H1 (cell line): ENCODE results near the gene LIPC. TPM values are rescaled to one million over a fixed set of nuclear protein-coding genes. Genes with fewer than 3 reads are reported as not detected.

ENCODE experiments used
- CTCF ChIA-PET: fragments of 300-600 bp; sonication (Branson Sonifier 250); formaldehyde crosslinking; loops from one replicate; lab custom pipeline; 2021; ENCODE audit not compliant: partially characterized antibody; lab: Charles Lee
- POLR2A ChIA-PET: fragments of 300-600 bp; sonication (Branson Sonifier 250); formaldehyde crosslinking; loops from one replicate; lab custom pipeline; 2021; ENCODE audit warnings: inconsistent platforms; ENCODE audit not compliant: partially characterized antibody; lab: Charles Lee
- DNase-seq, 2 experiments: peaks; one replicate each; pipeline versions ENCODE4 v3.0.0 to v3.0.0-alpha.2; 2010 to 2022; ENCODE audit warnings: low spot score in 2 of 2, low read depth in 1 of 2, mixed read lengths in 1 of 2
- FAIRE-seq: peaks from 2 replicates; lab custom pipeline; 2011; peaks lifted over from hg19 to GRCh38; lab: Jason Lieb, UNC
- H2AFZ ChIP-seq: 2 replicates; pipeline ENCODE4 v1.8.1; 2012; ENCODE audit warnings: low read length, inconsistent platforms
- H2AK5ac ChIP-seq: 2 replicates; pipeline ENCODE4 v1.6.1; 2013; ENCODE audit warnings: low read depth, low read length
- H2BK120ac ChIP-seq: replicated peaks from 2 replicates; pipeline ENCODE3; 2013; ENCODE audit warnings: low read depth, low read length, inconsistent platforms
- H2BK12ac ChIP-seq: 2 replicates; pipeline ENCODE4 v1.6.1; 2013; ENCODE audit warnings: low read depth, low read length
- H2BK15ac ChIP-seq: 2 replicates; pipeline ENCODE4 v1.6.1; 2013; ENCODE audit warnings: low read length
- H2BK20ac ChIP-seq: 2 replicates; pipeline ENCODE4 v1.6.1; 2013; ENCODE audit warnings: low read length
- H2BK5ac ChIP-seq: 2 replicates; pipeline ENCODE4 v1.6.1; 2013; ENCODE audit warnings: low read depth, low read length
- H3K14ac ChIP-seq: 2 replicates; pipeline ENCODE4 v1.6.1; 2013; ENCODE audit warnings: inconsistent platforms; ENCODE audit not compliant: insufficient read length
- H3K18ac ChIP-seq: 2 replicates; pipeline ENCODE4 v1.6.1; 2013; ENCODE audit warnings: low read length; ENCODE audit errors: extremely low read depth
- H3K23ac ChIP-seq: 2 replicates; pipeline ENCODE4 v1.6.1; 2013; ENCODE audit warnings: inconsistent platforms; ENCODE audit not compliant: insufficient read length
- H3K23me2 ChIP-seq: 2 replicates; pipeline ENCODE4 v1.6.1; 2013; ENCODE audit warnings: low read depth, low read length
- H3K27ac ChIP-seq: 2 replicates; pipeline ENCODE4 v1.6.1; 2011; ENCODE audit warnings: low read depth, low read length, inconsistent platforms
- H3K27me3 ChIP-seq, 4 experiments: replicated peaks in 1 of 4; 1 replicate in 1 of 4; 2 replicates in 3 of 4; pipeline versions ENCODE4 v1.6.1 to v1.8.1; 2011 to 2013; ENCODE audit warnings: low read length in 3 of 4, mild to moderate bottlenecking in 3 of 4, inconsistent platforms in 2 of 4, mixed read lengths in 2 of 4, moderate library complexity in 1 of 4; ENCODE audit not compliant: control insufficient read depth in 3 of 4, insufficient read depth in 3 of 4; ENCODE audit errors: extremely low read depth in 1 of 4
- H3K36me3 ChIP-seq, 4 experiments: 2 replicates each; pipeline versions ENCODE4 v1.6.1 to v1.8.1; 2011 to 2013; ENCODE audit warnings: mild to moderate bottlenecking in 4 of 4, low read length in 3 of 4, moderate library complexity in 2 of 4, control low read depth in 1 of 4, inconsistent platforms in 1 of 4; ENCODE audit not compliant: insufficient read depth in 4 of 4, control insufficient read depth in 2 of 4
- H3K4ac ChIP-seq: replicated peaks from 2 replicates; pipeline ENCODE3; 2013; ENCODE audit warnings: low read length, low read depth, mixed read lengths, inconsistent platforms; ENCODE audit not compliant: insufficient read length
- H3K4me1 ChIP-seq, 4 experiments: replicated peaks in 1 of 4; 1 replicate in 1 of 4; 2 replicates in 3 of 4; pipeline versions ENCODE4 v1.6.1 to v1.8.1; 2011 to 2013; ENCODE audit warnings: low read length in 3 of 4, inconsistent platforms in 2 of 4, mixed read lengths in 1 of 4; ENCODE audit not compliant: insufficient read depth in 4 of 4, control insufficient read depth in 3 of 4
- H3K4me2 ChIP-seq, 2 experiments: 2 replicates each; pipeline versions ENCODE4 v1.6.1 to v1.8.1; 2011 to 2013; ENCODE audit warnings: low read depth in 2 of 2, low read length in 2 of 2, control low read depth in 1 of 2, inconsistent platforms in 1 of 2, mild to moderate bottlenecking in 1 of 2; ENCODE audit not compliant: insufficient read depth in 1 of 2
- H3K4me3 ChIP-seq, 4 experiments: fragments of 200-600, 300-600 bp in 1 of 4; sonication (generic), shearing (Covaris generic), sonication (Bioruptor Twin) in 1 of 4; 2 replicates each; pipeline versions ENCODE4 v1.5.1 to v1.8.1; 2011 to 2016; ENCODE audit warnings: low read length in 4 of 4, low read depth in 3 of 4, control low read depth in 2 of 4, inconsistent platforms in 2 of 4, mild to moderate bottlenecking in 2 of 4, mixed read lengths in 1 of 4, moderate library complexity in 1 of 4; ENCODE audit not compliant: insufficient read depth in 2 of 4; ENCODE audit errors: extremely low read depth in 1 of 4
- H3K56ac ChIP-seq: replicated peaks from 2 replicates; pipeline ENCODE3; 2013; ENCODE audit warnings: low read depth, mild to moderate bottlenecking, mixed read lengths, low read length, inconsistent platforms; ENCODE audit not compliant: insufficient read length
- H3K79me1 ChIP-seq: 2 replicates; pipeline ENCODE4 v1.6.1; 2013; ENCODE audit warnings: low read depth, low read length, control low read depth
- H3K79me2 ChIP-seq, 2 experiments: 2 replicates each; pipeline versions ENCODE4 v1.6.1 to v1.8.1; 2012 to 2013; ENCODE audit warnings: low read length in 2 of 2, mild to moderate bottlenecking in 2 of 2, inconsistent platforms in 1 of 2; ENCODE audit not compliant: insufficient read depth in 2 of 2, control insufficient read depth in 1 of 2
- H3K9ac ChIP-seq, 4 experiments: replicated peaks in 1 of 4; 1 replicate in 1 of 4; 2 replicates in 3 of 4; pipeline versions ENCODE4 v1.6.1 to v1.8.1; 2011 to 2013; ENCODE audit warnings: low read depth in 3 of 4, low read length in 3 of 4, control low read depth in 2 of 4, mild to moderate bottlenecking in 2 of 4, moderate library complexity in 2 of 4, inconsistent platforms in 1 of 4; ENCODE audit errors: extremely low read depth in 1 of 4
- H3K9me3 ChIP-seq, 2 experiments: 2 replicates each; pipeline versions ENCODE4 v1.6.1 to v1.8.1; 2012 to 2013; ENCODE audit warnings: mild to moderate bottlenecking in 2 of 2, moderate library complexity in 2 of 2, control low read depth in 1 of 2, inconsistent platforms in 1 of 2, low read depth in 1 of 2, low read length in 1 of 2, mixed read lengths in 1 of 2; ENCODE audit not compliant: insufficient read depth in 2 of 2
- H4K20me1 ChIP-seq, 2 experiments: replicated peaks in 1 of 2; 2 replicates each; pipeline versions ENCODE3 to v1.8.1; 2011 to 2013; ENCODE audit warnings: inconsistent platforms in 2 of 2, low read length in 2 of 2, mild to moderate bottlenecking in 1 of 2; ENCODE audit not compliant: insufficient read depth in 2 of 2, control insufficient read depth in 1 of 2
- H4K5ac ChIP-seq: 2 replicates; pipeline ENCODE4 v1.6.1; 2013; ENCODE audit warnings: low read length, low read depth, mixed read lengths, inconsistent platforms; ENCODE audit not compliant: insufficient read length
- H4K8ac ChIP-seq: 2 replicates; pipeline ENCODE4 v1.8.0; 2013; ENCODE audit warnings: mild to moderate bottlenecking, moderate library complexity, low read length, inconsistent platforms; ENCODE audit not compliant: insufficient read depth; ENCODE audit errors: extremely low read depth
- H4K91ac ChIP-seq: replicated peaks from 2 replicates; pipeline ENCODE3; 2013; ENCODE audit warnings: low read length, mixed read lengths, inconsistent platforms; ENCODE audit not compliant: insufficient read length
- BCL11A ChIP-seq, 2 experiments: IDR thresholded peaks; one replicate each; pipeline ENCODE4 v1.6.1; 2011; ENCODE audit warnings: low read depth in 2 of 2, low read length in 2 of 2, mild to moderate bottlenecking in 2 of 2
- EGR1 ChIP-seq: IDR thresholded peaks from 2 replicates; pipeline ENCODE4 v1.6.1; 2011; ENCODE audit warnings: low read depth, low read length, borderline replicate concordance
- GABPA ChIP-seq: IDR thresholded peaks from 2 replicates; pipeline ENCODE4 v1.6.1; 2011; ENCODE audit warnings: mild to moderate bottlenecking, low read length, moderate library complexity, borderline replicate concordance; ENCODE audit not compliant: insufficient read depth
- JUND ChIP-seq: IDR thresholded peaks from 2 replicates; pipeline ENCODE4 v1.6.1; 2011; ENCODE audit warnings: mild to moderate bottlenecking, improper control_type of control experiment, low read length
- RAD21 ChIP-seq, 2 experiments: IDR thresholded peaks in 1 of 2; conservative IDR thresholded peaks in 1 of 2; 2 replicates each; pipeline ENCODE4 v1.6.1; 2011; ENCODE audit warnings: low read depth in 2 of 2, low read length in 2 of 2, improper control_type of control experiment in 1 of 2, inconsistent platforms in 1 of 2, mild to moderate bottlenecking in 1 of 2, moderate library complexity in 1 of 2
- WGBS, 2 experiments: shearing (Covaris generic) in 1 of 2; methylation state at CpG; one replicate each; pipeline versions ENCODE4 v1.1.6 to v1.1.7; 2013 to 2015; ENCODE audit warnings: low lambda C conversion rate in 2 of 2, mixed read lengths in 2 of 2, inconsistent platforms in 1 of 2, low coverage in 1 of 2, missing lambda C conversion rate in 1 of 2; ENCODE audit not compliant: insufficient replicate concordance in 2 of 2, insufficient coverage in 1 of 2, insufficient read length in 1 of 2; ENCODE audit errors: extremely low coverage in 1 of 2, missing lambda C conversion rate in 1 of 2; 5-methylcytosine and 5-hydroxymethylcytosine counted together
- polyA plus RNA-seq, 7 experiments: library from polyadenylated mRNA; depleted of rRNA in 3 of 7; stranded (reverse) in 5 of 7; unstranded in 2 of 7; fragments of >200 nt in 5 of 7; fragments of 200-250 nt in 2 of 7; gene quantifications; 1 replicate in 5 of 7; 2 replicates in 1 of 7; 4 replicates in 1 of 7; pipeline versions ENCODE4 v1.2.1 to v1.2.3, GENCODE V29; 2011 to 2013; ENCODE audit warnings: missing spikeins in 2 of 7, mixed read lengths in 2 of 7
- total RNA-seq: library from RNA; stranded (reverse); fragmentation: NEBNext Ultra II Directional; extraction: Animal tissue kit (Norgen Biotek cat#: 25700); gene quantifications from 2 replicates; pipeline ENCODE4 v1.2.1, GENCODE V29; 2021

Gene LIPC
- total and polyA plus RNA-seq, 2 of the 8 experiments (the other 6 are each of a cell fraction or from before 2014, with no cell fraction given), result not detected

GRCh38 chr15:58426501-58426900 lies 5.3 kb upstream of the LIPC start:
- H4K8ac ChIP-seq, result no peak overlapping the region
- no peaks in the 10 kb centered on the region for H3K79me2 ChIP-seq
- H3K79me1 ChIP-seq, result no peaks in the 10 kb centered on the region
- TF ChIP-seq BCL11A (IDR thresholded peaks at IDR 0.05; ENCODE audit: low read depth in 2 of 2, low read length in 2 of 2) (no peak), GABPA (no peak), RAD21 (IDR thresholded peaks at IDR 0.05 in 1 of 2, conservative IDR thresholded peaks at IDR 0.05 in 1 of 2; ENCODE audit: low read depth in 2 of 2, low read length in 2 of 2) (no peak), JUND (no peak), EGR1 (no peak)
- TF ChIP-seq, all 59 proteins: peak for 0
- H3K23me2 ChIP-seq, result no peaks in the 10 kb centered on the region
- no peak for DNase-seq
- H2BK12ac ChIP-seq, result no peak overlapping the region
- H3K27me3 ChIP-seq, result no peaks in the 10 kb centered on the region
- H2BK120ac ChIP-seq, result no peak overlapping the region
- H3K14ac ChIP-seq, result no peak overlapping the region
- no peak overlapping the region for H3K4ac ChIP-seq
- no peak overlapping the region for H4K91ac ChIP-seq
- H2AK5ac ChIP-seq, result no peak overlapping the region
- H2AFZ ChIP-seq, result no peak overlapping the region
- no peak overlapping the region for H3K4me2 ChIP-seq
- H3K4me3 ChIP-seq, result no peak overlapping the region
- H3K18ac ChIP-seq, result no peak overlapping the region
- no peak for FAIRE-seq
- ChIA-PET CTCF (no interaction called here), POLR2A (no interaction called here)
- H3K9me3 ChIP-seq, result no peaks in the 10 kb centered on the region
- no peak overlapping the region for H3K27ac ChIP-seq
- no peak overlapping the region for H2BK20ac ChIP-seq
- no peaks in the 10 kb centered on the region for H3K36me3 ChIP-seq
- H3K4me1 ChIP-seq, result no peaks in the 10 kb centered on the region
- H4K20me1 ChIP-seq, result no peaks in the 10 kb centered on the region
- no peak overlapping the region for H4K5ac ChIP-seq
- 86% methylated on average over 1 of the region's 1 CpG; no CpG with 5 or more reads in 1 of the 2 experiments for WGBS, 2 experiments
- no peak overlapping the region for H3K56ac ChIP-seq
- no peak overlapping the region for H3K9ac ChIP-seq
- H2BK5ac ChIP-seq, result no peak overlapping the region
- H2BK15ac ChIP-seq, result no peak overlapping the region
- H3K23ac ChIP-seq, result no peak overlapping the region
